ENCODE measurements around the gene ALDH4A1. TPM values are rescaled to one million over a fixed set of nuclear protein-coding genes. Genes with fewer than 3 reads are reported as not detected.

ALDH4A1 gene
- total and polyA plus RNA-seq, 2 of the 4 experiments (the other 2 are of a cell fraction) = 8.6 to 21.1 TPM

- CTCF ChIA-PET = interaction anchor here (0.6 to 1.1 kb wide), 2 partner anchors 15 to 28 kb away, joined by 3 to 5 read pairs; no protein-coding TSS in a partner anchor
- H3K23ac ChIP-seq (ENCODE audit: low read depth, low read length) = peak overlapping the region; percentile 77
- peak overlapping the region; percentile 70 for H2BK120ac ChIP-seq (ENCODE audit: low read depth, low read length)
- no peak overlapping the region for H3K4me3 ChIP-seq (ENCODE audit: insufficient read depth, low read depth, low read length)
- H3K4me1 ChIP-seq (ENCODE audit: control insufficient read depth, insufficient read depth, low read length) = peaks cover 57% of the 10 kb centered on the region
- H4K20me1 ChIP-seq (ENCODE audit: insufficient read depth, low read length) = peaks cover 12% of the 10 kb centered on the region
- BruUV-seq (replicated peaks) = no TSS peak
- DNase-seq (peak; percentile 97), ATAC-seq (ENCODE audit: low read depth) (peak; percentile 59)
- H3K27me3 ChIP-seq (ENCODE audit: control insufficient read depth, insufficient read depth, low read length) = no peaks in the 10 kb centered on the region
- H4K5ac ChIP-seq (ENCODE audit: low read depth, low read length) = peak overlapping the region; percentile 62
- H3K14ac ChIP-seq (replicated peaks; ENCODE audit: low read depth, low read length) = peak overlapping the region; percentile 65
- H2AK9ac ChIP-seq (replicated peaks; ENCODE audit: low read depth, low read length, poor library complexity) = peak overlapping the region; percentile 91
- H2BK15ac ChIP-seq (ENCODE audit: low read depth, low read length) = peak overlapping the region; percentile 45; the same call in 2 of the 3 replicates
- H3K27ac ChIP-seq (ENCODE audit: insufficient read depth, low read length) = peak overlapping the region; percentile 68
- peak overlapping the region; percentile 66 for H2BK5ac ChIP-seq (ENCODE audit: low read depth, low read length, poor library complexity, severe bottlenecking)
- peak overlapping the region; percentile 85 for H4K91ac ChIP-seq (ENCODE audit: insufficient read depth, low read depth, low read length)
- H3K9ac ChIP-seq (ENCODE audit: low read depth, low read length) = peak overlapping the region; percentile 42; the same call in 1 of the 2 replicates
- H2AFZ ChIP-seq (replicated peaks; ENCODE audit: low read length, poor library complexity) = peak overlapping the region; percentile 38
- POLR2A ChIA-PET (ENCODE audit: unreplicated experiment) = no interaction called here
- H3K56ac ChIP-seq (ENCODE audit: extremely low read depth, insufficient read depth, low read length) = no peak overlapping the region
- peaks cover 26 to 96% of the 10 kb centered on the region in 2 experiments for H3K79me1 ChIP-seq (ENCODE audit: low read depth in 1 of 2, low read length in 2 of 2)
- TF ChIP-seq CEBPB (IDR thresholded peaks at IDR 0.05; ENCODE audit: low read depth, low read length) = no peak
- TF ChIP-seq CHD1 (IDR thresholded peaks at IDR 0.05; ENCODE audit: low read depth, low read length) = 0 out of 2 replicates have a peak, but pooled peaks have one; percentile 24
- TF ChIP-seq FOS (IDR thresholded peaks at IDR 0.05; ENCODE audit: low read depth, low read length) = no peak
- TF ChIP-seq, protein P1, sequence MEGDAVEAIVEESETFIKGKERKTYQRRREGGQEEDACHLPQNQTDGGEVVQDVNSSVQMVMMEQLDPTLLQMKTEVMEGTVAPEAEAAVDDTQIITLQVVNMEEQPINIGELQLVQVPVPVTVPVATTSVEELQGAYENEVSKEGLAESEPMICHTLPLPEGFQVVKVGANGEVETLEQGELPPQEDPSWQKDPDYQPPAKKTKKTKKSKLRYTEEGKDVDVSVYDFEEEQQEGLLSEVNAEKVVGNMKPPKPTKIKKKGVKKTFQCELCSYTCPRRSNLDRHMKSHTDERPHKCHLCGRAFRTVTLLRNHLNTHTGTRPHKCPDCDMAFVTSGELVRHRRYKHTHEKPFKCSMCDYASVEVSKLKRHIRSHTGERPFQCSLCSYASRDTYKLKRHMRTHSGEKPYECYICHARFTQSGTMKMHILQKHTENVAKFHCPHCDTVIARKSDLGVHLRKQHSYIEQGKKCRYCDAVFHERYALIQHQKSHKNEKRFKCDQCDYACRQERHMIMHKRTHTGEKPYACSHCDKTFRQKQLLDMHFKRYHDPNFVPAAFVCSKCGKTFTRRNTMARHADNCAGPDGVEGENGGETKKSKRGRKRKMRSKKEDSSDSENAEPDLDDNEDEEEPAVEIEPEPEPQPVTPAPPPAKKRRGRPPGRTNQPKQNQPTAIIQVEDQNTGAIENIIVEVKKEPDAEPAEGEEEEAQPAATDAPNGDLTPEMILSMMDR (conservative IDR thresholded peaks at IDR 0.05; ENCODE audit: low read depth, low read length) = no peak
- no peak; the same call in 1 of the 2 replicates for TF ChIP-seq MAZ (IDR thresholded peaks at IDR 0.05; ENCODE audit: borderline replicate concordance, low read depth, low read length)
- no peak for TF ChIP-seq RCOR1 (IDR thresholded peaks at IDR 0.05; ENCODE audit: insufficient replicate concordance, low read length)
- no peak for TF ChIP-seq USF2 (IDR thresholded peaks at IDR 0.05; ENCODE audit: low read depth, low read length)
- TF ChIP-seq SMC3 (IDR thresholded peaks at IDR 0.05; ENCODE audit: low read depth, low read length) = no peak
- TF ChIP-seq, protein P2, sequence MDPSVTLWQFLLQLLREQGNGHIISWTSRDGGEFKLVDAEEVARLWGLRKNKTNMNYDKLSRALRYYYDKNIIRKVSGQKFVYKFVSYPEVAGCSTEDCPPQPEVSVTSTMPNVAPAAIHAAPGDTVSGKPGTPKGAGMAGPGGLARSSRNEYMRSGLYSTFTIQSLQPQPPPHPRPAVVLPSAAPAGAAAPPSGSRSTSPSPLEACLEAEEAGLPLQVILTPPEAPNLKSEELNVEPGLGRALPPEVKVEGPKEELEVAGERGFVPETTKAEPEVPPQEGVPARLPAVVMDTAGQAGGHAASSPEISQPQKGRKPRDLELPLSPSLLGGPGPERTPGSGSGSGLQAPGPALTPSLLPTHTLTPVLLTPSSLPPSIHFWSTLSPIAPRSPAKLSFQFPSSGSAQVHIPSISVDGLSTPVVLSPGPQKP (IDR thresholded peaks at IDR 0.05; ENCODE audit: borderline replicate concordance, low read depth, low read length) = no peak
- TF ChIP-seq POLR2A (IDR thresholded peaks at IDR 0.05; ENCODE audit: low read depth, low read length) = peak; percentile 62
- 0 out of 2 replicates have a peak, but pooled peaks cover 1% of the 10 kb centered on the region for H3K36me3 ChIP-seq (ENCODE audit: control insufficient read depth, insufficient read depth, low read length)
- intact Hi-C loops (cut with micrococcal nuclease) = no loop called here
- peak overlapping the region; percentile 51 to 65 for H4K8ac ChIP-seq (ENCODE audit: low read depth in 2 of 2, low read length in 2 of 2)
- peak overlapping the region; percentile 87 for H3K4ac ChIP-seq (ENCODE audit: low read depth, low read length)
- H3K4me2 ChIP-seq (ENCODE audit: low read depth, low read length) = peak overlapping the region; percentile 22
- no peaks in the 10 kb centered on the region for H3K9me3 ChIP-seq (ENCODE audit: control insufficient read depth, insufficient read depth, low read length)
- peak overlapping the region; percentile 73; the same call in 1 of the 2 replicates for H2BK20ac ChIP-seq (ENCODE audit: low read depth, low read length)
- dilution Hi-C loops (cut with HindIII; ENCODE audit: low sequenced_read_pairs, unreplicated experiment) = no loop called here
- WGBS, 2 experiments (ENCODE audit: extremely low coverage in 2 of 2, insufficient read length in 1 of 2) = 19% methylated on average over 4 of the region's 18 CpGs; no CpG with 5 or more reads in 1 of the 2 experiments
- H2AK5ac ChIP-seq (ENCODE audit: low read depth, low read length) = peak overlapping the region; percentile 87
- H3K18ac ChIP-seq (ENCODE audit: low read depth, low read length) = peak overlapping the region; percentile 67
- H3K9me1 ChIP-seq (ENCODE audit: insufficient read depth, low read length) = peaks cover 58% of the 10 kb centered on the region
- in situ Hi-C loops (cut with MboI; ENCODE audit: low sequenced_read_pairs) = no loop called here
Observed at GRCh38 chr1:18941221-18942141, 39.1 kb upstream of the ALDH4A1 start.
